NOMO-1 treated with dmso at 0.1 percent for 144 hours (cell line): ENCODE data around the gene ZNF785.
A peak's percentile ranks its signal among the peaks of the same experiment; 100 is the strongest.
"Not testable (repeated sequence)": the region's sequence is repeated elsewhere in the genome, so short reads cannot be mapped to it uniquely, and the experiment has no call there.

Source experiments
- DNase-seq: peaks from one replicate; lab custom pipeline; 2025; ENCODE audit not compliant: unreplicated experiment; lab: John Stamatoyannopoulos, UW

The ZNF785 gene

GRCh38 chr16:30602616-30603277 is 17.2 kb upstream of the ZNF785 start:
- peak; percentile 11 for DNase-seq

- peak; percentile 32 for DNase-seq
Observed at GRCh38 chr16:30601966-30602365, 16.5 kb upstream of the ZNF785 start.

- DNase-seq, result no peak
Observed at GRCh38 chr16:30600929-30601328, 15.4 kb upstream of the ZNF785 start.

DNA sequence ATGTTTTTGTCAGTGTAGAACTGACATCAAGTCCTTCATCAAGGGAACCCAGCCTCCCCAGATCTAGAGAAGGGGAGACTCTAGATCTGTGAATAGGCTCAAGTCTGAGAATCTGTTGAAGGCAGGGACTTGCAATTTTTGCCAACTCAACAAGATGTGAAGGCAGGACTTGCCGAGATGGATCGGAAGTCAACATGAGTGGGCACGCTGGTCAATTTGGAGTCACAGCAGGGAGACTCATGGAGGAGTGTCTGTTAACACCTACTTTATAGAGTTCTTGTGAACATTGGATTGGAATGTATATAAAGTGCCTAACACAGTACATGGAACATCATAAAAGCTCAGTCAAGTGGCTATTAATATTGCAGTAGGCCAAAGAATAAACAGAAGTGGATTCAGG is 14.7 kb upstream of the ZNF785 start:
- DNase-seq, result no peak

DNA sequence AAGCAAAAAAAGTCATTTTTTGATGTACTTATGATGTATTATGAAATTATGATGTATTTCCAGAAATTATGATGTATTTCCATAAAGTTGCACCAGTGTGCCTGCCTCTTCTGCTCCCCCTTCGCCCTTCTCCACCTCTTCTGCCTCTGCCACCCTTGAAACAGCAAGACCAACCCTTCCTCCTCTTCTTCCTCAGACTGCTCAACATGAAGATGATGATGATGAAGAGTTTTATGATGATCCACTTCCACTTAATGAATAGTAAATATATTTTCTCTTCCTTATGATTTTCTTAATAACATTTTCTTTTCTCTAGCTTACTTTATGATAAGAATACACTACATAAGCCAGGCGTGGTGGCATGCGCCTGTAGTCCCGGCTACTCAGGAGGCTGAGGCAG is 7.4 kb upstream of the ZNF785 start:
- DNase-seq, result no peak

GRCh38 chr16:30590869-30591268 is 5.4 kb upstream of the ZNF785 start:
- DNase-seq, result not testable (repeated sequence)

- DNase-seq, result not testable (repeated sequence)
Observed at GRCh38 chr16:30589582-30589981, 4.1 kb upstream of the ZNF785 start.

DNA sequence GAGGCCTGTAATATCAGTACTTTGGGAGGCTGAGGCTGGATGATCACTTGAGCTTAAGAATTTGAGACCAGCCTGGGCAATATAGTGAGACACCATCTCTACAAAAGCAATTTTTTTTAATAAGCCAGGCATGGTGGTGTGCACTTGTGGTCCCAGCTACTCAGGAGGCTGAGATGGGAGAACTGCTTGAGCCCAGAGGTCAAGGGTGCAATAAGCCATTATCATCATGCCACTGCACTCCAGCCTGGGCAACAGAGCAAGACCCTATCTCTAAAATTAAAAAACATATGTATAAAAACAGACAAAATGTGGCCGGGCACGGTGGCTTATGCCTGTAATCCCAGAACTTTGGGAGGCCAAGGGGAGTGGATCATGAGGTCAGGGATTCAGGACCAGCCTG is 3.2 kb upstream of the ZNF785 start:
- no peak for DNase-seq

DNA sequence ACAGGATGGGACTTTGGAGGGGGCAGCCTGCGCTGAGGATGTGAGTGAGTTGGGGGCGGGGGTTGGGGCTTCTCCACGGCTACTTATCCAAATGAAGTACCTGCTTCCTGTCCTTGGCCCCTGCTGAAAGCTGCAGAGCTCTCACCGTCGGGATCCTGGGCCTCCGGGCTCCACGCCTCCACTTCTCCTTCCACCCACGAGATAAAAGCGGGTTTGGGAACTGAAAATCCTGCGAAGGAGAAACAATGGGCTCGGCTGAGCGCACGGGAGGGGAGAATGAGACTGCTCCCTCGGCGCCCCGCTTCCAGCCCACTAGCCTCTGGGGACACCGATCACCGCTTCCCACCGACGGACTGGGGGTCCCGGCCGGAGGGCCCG is 486 bp downstream of the ZNF785 start:
- DNase-seq, result no peak

DNA sequence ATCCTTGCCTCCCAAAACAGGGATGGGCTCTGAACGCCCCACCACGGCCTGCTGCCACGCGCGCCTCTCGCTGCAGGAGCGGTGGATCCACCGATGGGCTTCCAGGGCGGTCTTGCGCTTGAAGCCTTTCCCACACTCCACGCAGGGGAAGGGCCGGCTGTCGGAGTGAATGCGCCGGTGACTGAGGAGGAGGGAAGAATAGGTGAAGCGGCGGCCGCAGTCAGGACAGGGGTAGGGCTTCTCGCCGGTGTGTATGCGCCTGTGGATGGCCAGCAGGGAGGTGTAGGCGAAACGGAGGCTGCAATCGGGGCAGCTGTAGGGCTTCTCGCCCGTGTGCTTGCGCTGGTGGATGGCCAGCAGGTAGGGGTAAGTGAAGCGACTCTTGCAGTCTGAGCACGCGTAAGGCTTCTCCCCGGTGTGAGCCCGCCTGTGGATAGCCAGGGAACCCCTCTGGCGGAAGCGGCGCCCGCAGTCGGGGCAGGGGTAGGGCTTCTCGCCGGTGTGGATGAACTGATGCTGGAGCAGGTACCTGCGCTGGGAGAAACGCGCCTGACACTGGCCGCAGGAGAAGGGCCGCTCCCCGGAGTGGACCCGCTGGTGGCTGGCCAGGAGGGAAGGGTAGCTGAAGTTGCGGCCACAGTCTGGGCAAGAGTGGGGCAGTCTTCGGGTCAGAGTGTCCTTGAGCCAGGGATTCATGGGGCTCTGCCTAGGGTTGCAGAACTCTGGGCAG is 2.7 kb downstream of the ZNF785 start:
- no peak for DNase-seq

GRCh38 chr16:30581457-30581856 is 4.0 kb downstream of the ZNF785 start:
- DNase-seq, result no peak

GRCh38 chr16:30574678-30575077 is 10.8 kb downstream of the ZNF785 start:
- DNase-seq, result no peak

DNA sequence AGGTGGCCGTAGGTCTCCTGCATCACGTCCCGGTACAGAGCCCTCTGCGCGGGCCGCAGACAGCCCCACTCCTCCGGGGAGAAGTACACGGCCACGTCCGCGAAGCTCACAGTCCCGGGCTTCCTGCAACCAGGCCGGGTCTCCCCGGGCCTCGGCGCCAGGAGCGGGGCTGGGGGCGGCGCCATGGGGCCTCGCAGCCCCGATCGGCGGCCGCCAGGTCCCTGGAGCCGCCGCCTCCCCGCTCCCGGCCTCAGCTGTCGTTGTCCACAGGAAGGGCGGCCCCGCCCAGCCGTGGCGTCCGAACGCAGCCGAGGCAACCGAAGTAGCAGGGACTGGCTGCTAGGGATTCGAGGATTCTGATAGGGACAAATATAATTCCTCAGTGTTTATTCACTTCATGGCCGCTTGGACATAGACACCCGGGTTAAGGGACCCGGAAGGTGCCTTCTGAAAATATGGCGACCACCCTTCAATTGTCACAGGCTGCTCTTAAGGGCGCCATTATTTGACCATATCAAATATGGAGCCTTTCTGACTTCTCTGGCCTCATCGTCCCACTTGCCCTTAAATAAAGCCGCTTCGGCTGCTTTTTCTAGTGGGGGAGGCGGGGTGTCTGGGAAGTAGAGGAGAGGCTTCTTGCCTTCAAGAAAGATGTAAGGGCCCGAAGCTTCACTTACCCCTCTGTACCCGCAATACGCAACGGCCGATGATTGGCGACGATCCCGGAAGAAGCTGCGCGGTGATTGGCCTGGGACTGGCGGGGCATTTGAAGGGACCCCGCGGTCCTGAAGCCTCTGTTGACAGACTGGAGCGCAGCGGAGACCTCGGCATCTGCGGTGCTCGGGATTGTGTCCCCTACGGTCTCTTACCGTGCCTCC is 13.8 kb downstream of the ZNF785 start, which contains the start of gene ZNF688:
Gene ZNF688, minus strand, starts transcription at position 270 of the 878 bp plus-strand sequence. Its CDS starts 85 bp downstream, at position 185.
- DNase-seq, result peak; percentile 96

- DNase-seq, result no peak
Observed at GRCh38 chr16:30570636-30571444, 14.7 kb downstream of the ZNF785 start.

- DNase-seq, result no peak
Observed at GRCh38 chr16:30569746-30570635, 15.5 kb downstream of the ZNF785 start.

DNA sequence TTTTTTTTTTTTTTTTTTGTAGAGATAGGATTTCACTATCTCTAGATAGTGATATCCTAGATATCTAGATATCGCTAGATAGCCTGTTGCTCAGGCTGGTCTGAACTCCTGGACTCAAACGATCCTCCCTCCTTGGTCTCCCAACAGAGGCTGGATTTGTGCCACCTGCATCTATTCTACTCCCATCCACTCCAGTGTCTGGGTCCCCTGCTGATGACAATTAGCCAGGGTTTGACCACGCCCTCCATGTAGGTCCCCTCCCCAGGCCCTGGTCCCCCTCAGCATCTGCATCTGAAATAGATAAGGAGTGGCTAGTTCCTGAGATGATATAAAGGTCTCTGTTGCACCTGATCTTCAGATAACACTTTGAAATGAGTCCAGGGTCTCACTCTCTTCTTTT is 16.2 kb downstream of the ZNF785 start:
- DNase-seq, result no peak

DNA sequence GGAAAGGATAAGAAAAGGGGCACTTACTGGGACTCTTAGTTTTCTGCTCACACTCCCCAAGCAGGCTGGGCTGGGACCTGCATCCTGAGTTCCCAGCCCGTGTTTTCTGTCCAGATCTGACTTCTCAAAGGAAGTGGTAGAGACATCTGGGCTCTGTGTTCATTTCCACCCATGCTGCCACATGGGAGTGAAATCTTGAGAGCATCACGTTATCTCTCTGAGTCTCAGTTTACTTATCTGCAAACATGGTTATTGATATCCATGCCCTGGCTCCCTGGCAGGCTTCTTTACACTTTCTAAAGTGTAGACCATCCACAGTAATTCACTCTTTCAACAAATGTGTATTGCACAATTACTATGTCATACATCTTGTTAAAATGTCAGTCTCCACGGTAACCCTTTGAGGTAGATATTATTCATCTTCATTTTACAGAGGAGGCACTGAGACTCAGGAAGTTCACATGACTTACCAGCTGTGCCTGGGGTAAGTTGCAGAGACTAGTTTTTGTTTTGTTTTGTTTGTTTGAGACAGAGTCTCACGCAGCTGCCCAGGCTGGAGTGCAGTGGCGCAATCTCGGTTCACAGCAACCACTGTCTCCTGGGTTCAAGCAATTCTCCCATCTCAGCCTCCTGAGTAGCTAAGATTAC is 17.4 kb downstream of the ZNF785 start:
- peak; percentile 85 for DNase-seq

GRCh38 chr16:30567160-30567990 is 18.1 kb downstream of the ZNF785 start:
- DNase-seq, result no peak
